D341Med (cell line): Measurements from ENCODE around the gene PTCD2.

Experiments
- DNase-seq: peaks from one replicate; pipeline ENCODE4 v3.0.0; 2012; ENCODE audit warnings: low spot score

Gene PTCD2, protein sequence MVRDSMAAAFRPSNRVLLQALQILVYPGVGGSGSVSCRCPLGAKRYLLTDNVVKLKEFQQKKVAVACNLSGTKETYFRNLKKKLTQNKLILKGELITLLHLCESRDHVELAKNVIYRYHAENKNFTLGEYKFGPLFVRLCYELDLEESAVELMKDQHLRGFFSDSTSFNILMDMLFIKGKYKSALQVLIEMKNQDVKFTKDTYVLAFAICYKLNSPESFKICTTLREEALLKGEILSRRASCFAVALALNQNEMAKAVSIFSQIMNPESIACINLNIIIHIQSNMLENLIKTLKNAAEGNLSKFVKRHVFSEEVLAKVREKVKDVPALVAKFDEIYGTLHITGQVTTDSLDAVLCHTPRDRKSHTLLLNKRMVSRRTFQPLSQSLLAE

DNA sequence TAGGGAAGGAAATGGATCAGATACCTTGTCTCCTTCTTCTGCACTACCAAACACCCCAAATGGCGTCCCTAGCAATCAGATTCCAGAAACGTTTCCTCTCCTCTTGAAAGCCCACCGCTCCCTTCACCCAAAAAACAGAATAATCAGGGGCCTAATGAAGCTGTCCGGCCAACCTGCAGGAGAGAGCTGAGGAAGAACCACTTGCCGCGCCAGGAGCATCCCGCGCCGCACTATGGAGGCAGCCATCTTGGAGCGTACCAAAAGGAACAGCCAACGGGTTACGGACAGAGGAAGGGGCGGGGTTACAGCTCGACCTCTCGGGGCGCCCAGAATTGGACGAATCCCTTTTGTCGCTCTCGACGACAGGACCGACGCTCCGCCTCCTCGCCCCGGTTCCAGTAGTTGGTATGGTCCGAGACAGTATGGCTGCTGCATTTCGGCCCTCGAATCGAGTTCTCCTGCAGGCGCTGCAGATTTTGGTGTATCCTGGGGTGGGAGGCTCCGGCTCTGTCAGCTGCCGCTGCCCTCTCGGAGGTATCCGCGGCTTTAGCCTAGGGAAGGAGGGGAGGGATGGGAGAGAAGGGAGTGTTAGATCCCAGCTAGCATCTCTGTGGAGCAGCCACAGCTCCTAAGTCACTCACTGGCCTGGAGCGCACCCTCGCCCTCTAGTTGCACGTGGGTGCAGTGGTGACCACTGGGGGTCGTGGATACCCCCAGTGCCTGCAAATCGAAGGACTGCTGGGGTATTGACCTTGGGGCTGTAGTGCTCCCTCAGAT, at the start of gene PTCD2, which contains the start of gene MRPS27:
TSS of gene PTCD2 (plus strand) at position 398 of the 777 bp plus-strand sequence. CDS start at position 408, 10 bp downstream.
TSS of gene MRPS27 (minus strand) at position 265 of the 777 bp plus-strand sequence. CDS start at position 246, 19 bp downstream.
- DNase-seq = peak; percentile 96

DNA sequence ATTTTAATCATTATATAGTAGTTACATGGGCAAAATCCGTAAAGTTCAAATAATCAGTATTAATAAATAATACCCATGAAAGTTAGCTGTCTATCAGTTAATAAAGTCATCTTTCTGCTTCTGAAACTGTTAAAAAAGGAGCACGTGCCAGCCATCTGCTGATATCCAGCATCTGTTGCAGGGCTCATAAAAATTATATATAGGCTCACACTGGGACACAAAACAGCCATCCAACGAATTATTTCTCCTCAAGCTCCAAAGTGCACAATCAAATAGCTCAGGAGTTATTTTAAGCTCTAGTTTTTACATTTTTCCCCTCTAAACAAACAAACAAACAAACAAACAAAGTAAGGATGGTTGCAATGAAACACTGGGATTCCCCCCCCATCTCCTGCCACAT, 48.5 kb upstream of the PTCD2 start:
- no peak for DNase-seq

DNA sequence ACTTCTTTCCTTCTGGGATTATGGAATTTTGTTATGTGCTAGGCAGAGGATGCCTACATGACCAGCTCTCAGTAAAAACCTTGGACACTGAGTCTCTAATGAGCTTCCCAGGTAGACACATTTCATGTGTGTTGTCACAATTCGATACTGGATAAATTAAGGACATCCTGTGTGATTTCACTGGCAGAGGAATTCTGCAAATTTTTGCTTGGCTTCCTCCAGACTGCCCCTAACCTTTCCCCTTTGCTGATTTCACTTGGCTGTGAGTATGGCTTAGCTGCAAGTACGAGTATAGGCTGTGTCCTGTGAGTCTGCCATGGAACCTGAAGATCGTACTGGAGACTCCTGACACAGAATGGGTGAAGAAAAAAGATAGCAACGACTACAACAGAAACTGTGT, 47.8 kb upstream of the PTCD2 start:
- DNase-seq = no peak

DNA sequence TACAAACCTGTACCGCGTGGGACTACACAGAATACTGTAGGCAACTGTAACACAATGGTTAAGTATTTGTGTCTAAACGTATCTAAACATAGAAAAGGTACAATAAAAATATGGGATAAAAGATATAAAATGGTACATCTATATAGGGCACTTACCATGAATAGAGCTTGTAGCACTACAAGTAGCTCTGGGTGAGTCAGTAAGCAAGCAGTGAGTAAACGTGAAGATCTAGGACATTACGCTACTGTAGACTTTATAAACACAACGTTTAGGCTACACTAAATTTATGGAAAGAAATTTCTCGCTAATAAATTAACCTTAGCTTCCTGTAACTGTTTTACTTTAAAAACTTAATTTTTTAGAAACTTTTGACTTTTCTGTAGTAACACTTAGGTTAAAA, 46.6 kb upstream of the PTCD2 start:
- no peak for DNase-seq

DNA sequence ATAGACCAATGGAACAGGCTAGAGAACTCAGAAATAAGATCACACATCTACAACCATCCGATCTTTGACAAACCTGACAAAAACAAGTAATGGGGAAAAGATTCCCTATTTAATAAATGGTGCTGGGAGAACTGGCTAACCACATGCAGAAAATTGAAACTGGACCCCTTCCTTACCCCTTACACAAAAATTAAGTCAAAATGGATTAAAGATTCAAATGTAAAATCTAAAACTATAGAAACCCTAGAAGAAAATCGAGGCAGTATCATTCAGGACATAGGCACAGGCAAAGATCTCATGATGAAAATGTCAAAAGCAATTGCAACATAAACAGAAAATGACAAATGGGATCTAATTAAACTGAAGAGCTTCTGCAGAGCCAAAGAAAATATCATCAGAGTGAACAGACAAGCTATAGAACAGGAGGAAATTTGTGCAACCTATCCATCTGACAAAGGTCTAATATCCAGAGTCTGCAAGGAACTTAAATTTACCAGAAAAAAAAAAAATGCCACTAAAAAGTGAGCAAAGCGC, 43.9 kb upstream of the PTCD2 start:
- no peak for DNase-seq

DNA sequence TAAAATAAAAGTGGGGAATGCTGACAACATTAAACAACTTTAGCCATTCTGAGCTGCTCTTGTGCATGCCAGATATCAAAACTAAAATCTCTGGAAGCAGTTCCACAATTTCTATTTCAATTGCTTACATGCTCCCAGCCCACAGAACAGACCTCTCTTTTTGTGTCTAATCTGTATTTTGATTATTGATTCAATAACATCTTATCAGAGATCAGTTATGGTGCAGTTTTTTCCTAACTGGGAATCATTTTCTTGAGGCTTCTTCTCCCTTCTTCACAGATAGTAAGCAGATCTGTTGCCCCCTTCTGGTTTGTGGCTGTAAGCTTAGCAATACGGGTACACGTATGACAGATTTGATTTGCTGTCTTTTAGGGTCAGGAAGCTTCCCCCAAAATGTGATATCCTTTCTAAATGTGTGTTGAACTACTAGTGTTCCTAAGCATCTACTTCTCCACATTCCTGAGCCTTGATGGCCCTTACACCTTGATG, 39.5 kb upstream of the PTCD2 start:
- DNase-seq = peak; percentile 47

DNA sequence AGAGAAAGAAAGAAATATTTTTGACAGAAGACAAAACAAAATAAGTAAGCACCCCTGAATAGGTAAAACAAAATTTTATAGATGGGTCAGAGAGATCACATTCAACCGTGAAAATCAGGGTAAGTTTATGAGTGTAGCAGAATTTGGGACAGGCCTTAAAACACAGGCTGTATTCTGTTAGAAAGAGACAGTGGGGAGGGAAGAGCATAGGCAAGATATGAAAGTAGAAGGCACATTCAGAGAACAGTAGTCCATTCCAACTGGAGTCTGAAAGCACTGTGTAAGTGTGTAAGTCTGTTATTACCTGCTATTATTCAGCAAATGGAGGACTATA, 38.8 kb upstream of the PTCD2 start:
- no peak for DNase-seq

DNA sequence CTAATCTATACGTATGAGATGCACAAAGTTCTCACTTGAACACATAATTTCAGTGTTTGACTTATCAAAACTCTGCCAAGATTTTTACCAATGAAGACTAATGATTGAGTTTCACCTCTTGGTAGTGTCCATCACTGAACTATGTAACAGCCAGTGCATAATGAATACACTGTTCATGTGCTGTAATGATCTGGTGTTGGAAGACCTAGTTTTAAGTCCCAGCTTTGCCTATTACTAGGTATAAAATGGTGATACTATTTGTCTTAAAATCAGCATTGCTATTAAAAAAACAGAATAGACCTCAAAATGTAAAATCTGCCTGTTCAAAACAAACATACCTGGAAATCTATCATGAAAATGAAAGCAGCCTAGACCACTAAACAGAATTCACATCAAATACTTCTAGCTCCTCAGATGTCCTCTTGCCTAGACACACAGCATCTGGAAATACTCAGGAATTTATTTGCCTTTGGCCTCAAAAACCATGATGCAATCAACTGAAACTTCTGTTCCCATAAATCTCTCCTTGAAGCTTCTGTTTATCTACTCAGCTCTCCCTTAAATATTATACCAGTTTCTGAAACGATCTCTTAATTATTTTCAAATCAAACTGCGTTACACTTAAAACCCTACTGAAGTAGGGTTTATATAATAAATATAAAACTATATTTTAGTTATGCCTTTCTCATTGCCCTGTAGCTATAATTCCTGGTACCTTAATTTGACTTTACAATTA, 38.2 kb upstream of the PTCD2 start:
- DNase-seq = no peak

DNA sequence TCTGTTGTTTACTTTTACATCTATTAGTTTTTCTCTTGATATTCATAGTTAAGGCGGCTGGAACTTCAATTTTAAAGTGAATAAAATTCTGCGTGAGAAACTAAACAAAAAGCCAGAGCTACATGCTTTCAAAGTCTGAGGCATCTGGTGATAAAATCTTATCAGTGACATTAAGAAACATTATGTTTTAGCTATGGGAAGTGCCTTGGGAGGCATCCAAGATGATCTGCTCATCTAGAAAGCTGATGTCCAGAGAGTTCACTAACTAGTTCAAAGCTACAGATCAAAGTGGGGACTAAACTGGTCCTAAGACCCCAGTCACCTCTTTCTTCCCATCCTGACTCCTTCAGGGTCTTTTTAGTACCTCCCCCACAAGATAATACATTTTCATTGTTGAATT, 37.3 kb upstream of the PTCD2 start:
- no peak for DNase-seq

DNA sequence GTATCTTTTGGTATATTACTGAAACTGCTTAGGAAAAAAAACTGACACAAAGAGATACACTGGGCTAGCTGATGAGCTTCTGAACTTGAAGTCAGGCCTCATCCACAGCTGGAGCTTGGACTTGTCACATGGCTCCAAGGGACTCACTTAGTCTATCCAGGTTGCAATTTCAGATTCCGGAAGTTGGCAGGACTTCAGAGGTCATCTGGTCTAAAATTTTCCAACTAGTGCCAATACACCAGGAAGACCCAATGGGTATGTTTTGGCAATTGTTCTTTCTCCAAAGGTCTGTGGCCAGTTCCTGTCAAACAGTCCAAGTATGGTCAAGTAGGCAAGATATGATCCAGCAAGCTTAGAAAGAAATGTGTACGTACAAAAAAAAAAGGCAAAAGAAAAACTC, 36.8 kb upstream of the PTCD2 start:
- DNase-seq = no peak

DNA sequence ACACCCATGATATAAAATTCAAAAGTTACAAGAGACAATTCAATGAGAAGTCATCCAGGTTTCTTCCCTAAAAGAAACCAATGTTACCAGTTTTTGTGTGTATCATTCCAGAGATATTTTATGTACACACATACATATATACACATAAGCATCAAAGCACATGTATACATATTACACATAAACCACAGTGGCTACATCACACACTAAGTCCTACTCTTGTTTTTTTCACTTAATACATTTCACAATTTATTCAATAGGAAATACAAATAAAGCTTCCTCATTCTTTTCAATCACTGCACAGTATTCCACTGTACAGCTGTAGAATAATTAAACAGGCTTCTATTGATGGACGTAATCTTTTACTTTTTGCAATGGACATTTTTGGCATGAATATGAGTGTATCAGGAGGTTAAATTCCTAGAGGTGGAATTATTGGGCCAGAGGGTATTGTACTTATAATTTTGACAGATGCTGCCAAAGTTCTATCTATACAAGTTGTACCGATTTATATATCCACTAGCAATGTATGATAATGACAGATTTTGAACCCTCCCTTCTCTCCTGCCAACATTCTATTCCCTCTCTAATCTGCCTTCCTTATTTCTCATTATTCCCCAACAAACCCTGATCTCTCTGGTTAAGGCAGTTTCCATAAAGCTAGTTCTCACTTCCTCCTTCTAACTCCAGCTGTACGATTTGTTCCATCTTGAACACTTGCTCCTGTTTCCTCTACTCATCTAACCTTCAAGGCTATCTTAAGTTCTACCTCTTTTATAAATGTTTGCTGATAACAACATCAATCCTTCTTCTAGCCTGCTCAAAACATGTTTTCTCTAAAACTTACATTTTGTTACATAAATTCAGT, 35.4 kb upstream of the PTCD2 start:
- no peak for DNase-seq

DNA sequence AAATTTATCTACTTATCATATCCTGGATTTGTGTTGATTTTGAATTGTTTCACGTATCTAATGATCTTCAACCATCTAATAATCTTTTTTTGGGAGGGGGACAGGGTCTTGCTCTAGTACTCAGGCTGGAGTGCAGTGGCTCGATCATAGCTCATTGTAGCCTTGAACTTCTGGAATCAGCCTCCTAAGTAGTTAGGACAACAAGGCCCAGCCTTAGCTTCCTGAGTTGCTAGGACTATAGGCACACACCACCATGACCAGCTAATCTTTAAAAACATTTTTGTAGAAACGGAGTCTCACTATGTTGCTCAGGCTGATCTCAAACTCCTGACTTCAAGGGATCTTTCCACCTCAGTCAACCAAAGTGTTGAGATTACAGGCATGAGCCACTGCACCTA, 34.8 kb upstream of the PTCD2 start:
- no peak for DNase-seq

DNA sequence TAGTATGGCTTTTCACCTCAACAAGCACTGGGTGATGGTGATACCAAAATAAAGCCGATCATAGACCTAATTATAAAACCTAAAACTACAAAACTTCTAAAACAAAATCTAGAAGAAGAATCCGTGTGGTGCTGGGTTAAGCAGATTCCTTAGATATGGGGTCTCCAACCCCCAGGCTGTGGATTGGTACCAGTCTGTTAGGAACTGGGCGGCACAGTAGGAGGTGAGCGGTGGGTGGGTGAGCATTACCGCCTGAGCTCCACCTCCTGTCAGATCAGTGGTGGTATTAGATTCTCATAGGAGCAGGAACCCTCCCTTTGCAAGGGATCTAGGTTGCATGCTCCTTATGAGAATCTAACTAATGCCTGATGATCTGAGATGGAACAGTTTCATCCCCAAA, 33.4 kb upstream of the PTCD2 start:
- no peak for DNase-seq

DNA sequence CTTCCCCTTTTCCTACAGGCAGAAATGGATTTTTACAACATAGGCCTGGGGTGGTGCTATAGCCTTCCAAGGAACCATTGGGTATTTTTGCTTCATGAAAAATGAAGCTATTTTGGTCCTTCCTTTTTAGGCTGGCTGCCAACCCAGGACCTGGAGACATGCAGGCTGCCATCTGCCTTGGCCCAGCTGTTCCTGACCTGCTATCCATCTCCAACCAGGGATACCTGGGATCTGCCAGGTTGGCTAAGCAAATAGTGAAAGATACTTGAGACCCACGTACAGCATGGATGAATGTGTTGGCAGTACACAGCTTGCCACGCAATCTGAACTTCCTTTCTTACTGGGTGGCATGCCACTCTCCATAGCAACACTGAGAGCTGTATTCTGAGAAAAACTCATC, 31.2 kb upstream of the PTCD2 start:
- peak; percentile 75 for DNase-seq

DNA sequence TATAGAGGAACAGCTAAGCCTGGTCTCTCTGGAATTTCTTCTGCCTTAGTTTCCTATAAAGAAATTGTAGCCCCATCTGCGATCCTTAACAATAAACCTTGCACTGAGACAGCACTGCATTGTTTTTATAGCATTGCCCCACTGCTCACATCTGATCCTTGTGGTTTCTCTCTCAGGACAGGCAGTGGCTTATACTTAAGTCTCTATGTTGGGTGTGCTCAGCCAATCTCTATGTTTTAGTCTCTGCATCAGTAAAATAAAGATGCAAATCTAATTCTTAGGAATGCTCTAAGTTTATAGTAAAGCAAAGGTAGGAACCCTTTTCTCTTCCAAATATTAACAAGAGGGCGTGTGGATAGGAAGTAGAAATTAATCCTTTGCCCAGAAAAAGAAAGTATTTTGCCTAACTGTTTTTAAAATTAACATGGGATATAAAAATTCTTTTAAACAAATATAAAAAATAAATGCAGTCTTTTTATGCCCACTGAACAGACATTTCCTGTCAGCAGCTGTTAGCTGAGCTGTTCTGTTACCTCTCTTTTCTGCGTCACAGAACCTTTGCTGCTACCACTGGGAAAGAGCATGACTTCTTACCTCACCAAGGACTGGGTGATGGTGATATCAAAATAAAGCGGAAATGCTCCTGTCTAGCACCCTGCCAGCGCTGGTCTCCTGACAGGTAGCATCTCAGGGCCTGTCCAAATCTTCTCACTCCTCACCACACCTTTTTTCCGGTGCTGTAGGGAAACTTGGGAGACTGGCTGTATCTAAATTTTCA, 29.6 kb upstream of the PTCD2 start:
- DNase-seq = no peak

DNA sequence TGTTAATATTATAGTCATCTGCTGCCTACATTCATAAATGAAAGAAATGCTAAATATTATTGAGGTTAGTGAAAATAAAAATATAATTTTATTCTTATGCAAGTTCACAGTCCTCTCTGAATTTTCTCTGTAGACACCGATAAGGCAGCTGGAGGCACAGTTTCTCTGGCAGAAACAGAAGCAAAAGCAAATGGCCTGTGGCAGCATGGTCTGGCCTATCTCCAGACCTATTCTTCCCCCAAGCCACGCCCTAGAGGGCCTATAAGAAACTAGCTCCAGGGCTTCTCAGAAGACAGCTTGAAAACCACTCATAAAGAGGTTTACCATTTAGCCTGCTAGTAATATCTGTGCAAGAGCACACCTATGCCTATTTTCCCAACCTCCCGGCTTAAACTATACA, 28.6 kb upstream of the PTCD2 start:
- DNase-seq = no peak

DNA sequence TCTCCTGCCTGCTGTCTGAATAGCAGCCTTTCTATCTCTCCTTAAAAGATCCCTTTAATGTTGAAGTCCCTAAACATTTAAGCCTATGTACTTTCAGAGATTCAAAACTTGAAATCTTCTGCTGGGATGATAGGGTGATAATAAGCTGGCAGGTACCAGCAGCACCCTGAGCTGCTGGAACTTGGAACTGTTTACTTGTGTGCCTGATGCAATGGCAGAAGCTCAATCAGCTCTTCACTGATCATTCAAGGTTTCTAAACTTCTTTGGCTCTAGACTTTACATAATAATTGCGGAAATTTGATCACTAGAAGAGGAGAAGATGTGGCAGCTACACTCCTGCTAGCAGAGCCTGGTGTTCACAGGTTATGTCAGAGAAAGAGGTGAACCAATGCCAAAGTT, 27.8 kb upstream of the PTCD2 start:
- DNase-seq = no peak

DNA sequence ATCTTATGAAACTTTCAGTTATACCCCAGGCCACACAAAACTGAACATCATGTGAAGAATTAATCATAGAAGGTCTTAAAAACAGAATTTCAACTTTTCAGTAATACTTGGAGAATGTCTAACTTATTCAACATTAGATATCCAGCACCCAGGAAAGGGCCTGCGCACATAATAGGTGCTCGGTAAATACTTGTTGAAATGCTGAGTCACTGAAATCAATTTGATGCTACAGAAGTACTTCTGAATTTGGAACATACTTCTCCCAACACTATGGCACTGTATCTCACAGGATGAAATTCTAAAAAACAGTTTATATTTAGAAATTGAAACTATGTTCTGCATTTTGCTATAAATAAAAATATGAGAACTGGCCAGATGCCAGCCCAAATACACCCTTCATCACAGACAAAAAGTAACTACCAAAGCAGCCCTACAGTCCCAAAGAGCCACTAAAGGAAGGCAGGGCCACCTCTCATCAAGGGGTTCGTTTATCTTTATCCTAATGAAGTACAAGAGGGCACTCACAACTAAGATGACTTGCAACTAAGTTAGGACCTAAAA, 26.6 kb upstream of the PTCD2 start:
- no peak for DNase-seq

DNA sequence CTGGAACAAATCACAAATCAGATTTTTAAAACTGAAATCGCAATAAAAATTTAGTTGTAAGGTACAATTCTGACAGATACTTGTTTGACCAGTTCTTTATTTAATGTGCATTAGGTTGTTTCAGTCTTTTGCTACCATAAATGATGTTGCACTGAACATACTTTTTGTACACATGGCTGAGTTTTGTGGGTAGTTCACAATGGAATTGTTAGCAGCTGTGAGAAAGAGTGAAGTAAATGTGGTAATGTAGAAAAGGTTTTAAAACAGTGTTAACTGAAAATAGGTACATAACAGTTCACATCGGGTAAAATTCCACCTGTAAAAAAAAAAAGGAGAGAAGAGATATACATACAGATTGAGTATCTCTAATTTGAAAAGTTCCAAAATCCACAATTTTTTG, 25.7 kb upstream of the PTCD2 start:
- no peak for DNase-seq

DNA sequence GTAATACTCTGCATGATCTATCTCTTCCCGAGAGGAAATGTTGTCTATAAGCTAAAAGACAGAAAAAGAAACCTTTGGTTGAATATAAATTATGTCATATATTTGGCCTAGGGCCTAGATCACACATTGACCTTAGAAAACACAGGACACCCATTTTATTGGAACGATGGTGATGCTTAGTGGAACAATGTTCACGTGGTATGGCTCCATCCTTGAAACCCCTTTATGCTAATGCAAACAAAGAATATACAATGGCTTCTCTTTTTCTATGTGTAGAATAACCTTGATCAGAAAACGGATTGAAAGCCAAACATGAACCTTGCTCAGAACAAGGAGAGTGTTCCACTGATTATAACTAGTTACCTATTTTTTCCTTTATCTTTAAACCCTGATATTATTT, 24.6 kb upstream of the PTCD2 start:
- DNase-seq = no peak
